ENCODE measurements around the gene OMG.
"Not testable (repeated sequence)": the region's sequence is repeated elsewhere in the genome, so short reads cannot be mapped to it uniquely, and the experiment has no call there.

OMG gene, protein sequence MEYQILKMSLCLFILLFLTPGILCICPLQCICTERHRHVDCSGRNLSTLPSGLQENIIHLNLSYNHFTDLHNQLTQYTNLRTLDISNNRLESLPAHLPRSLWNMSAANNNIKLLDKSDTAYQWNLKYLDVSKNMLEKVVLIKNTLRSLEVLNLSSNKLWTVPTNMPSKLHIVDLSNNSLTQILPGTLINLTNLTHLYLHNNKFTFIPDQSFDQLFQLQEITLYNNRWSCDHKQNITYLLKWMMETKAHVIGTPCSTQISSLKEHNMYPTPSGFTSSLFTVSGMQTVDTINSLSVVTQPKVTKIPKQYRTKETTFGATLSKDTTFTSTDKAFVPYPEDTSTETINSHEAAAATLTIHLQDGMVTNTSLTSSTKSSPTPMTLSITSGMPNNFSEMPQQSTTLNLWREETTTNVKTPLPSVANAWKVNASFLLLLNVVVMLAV

GRCh38 chr17:31297090-31297489 lies at the start of gene OMG:
TSS of gene OMG (minus strand) at chr17:31297239. CDS start at chr17:31296331, 908 bp downstream.
- no peak for FAIRE-seq
- no peak for TF ChIP-seq POLR2A (IDR thresholded peaks at IDR 0.05; ENCODE audit: low read depth, low read length)
- no peak for DNase-seq (ENCODE audit: insufficient read length, low spot score)

DNA sequence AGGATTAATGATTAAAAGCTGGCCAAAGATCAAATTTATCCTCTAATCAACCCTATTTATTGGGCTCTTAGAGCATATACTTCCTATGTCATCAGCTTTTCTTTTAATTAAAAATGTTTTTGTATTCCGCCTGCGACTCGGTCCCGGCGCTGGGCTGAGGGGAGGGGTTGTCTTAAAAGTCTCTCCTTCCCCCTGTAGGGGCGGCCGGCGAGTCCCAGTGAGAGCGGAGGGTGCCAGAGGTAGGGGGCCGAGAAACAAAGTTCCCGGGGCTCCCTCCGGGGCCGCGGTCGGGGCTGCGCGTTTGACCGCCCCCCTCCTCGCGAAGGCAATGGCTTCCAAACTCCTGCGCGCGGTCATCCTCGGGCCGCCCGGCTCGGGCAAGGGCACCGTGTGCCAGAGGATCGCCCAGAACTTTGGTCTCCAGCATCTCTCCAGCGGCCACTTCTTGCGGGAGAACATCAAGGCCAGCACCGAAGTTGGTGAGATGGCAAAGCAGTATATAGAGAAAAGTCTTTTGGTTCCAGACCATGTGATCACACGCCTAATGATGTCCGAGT lies 48.2 kb upstream of the OMG start:
- DNase-seq (ENCODE audit: insufficient read length, low spot score); FAIRE-seq: not testable (repeated sequence)

GRCh38 chr17:31339906-31340661 lies 43.0 kb upstream of the OMG start:
- no peak for TF ChIP-seq POLR2A (IDR thresholded peaks at IDR 0.05; ENCODE audit: low read depth, low read length)
- FAIRE-seq (peak; percentile 58), DNase-seq (ENCODE audit: insufficient read length, low spot score) (no peak)

DNA sequence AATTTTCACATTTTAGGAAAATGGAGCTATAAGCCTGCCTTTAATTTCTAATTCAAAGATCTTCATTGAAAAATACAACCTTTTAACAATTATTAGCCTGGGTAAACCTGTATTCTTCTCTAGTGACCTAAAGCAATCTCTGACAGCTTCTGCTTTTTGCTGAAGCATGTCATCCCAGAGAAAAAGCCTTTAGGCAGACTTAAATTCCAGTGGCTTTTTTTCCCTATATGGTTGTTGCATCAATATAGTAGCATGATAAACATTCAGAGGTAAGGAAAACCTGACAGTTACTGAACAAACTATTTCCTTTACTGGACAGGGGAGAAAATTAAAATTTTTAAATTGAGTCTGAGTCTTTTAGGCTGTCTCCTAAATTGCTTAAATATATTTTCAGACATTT lies 32.2 kb upstream of the OMG start:
- no peak for FAIRE-seq
- DNase-seq (ENCODE audit: insufficient read length, low spot score): no peak
- no peak for TF ChIP-seq POLR2A (IDR thresholded peaks at IDR 0.05; ENCODE audit: low read depth, low read length)

GRCh38 chr17:31328160-31328535 lies 31.1 kb upstream of the OMG start:
- no peak for TF ChIP-seq POLR2A (IDR thresholded peaks at IDR 0.05; ENCODE audit: low read depth, low read length)
- no peak for DNase-seq (ENCODE audit: insufficient read length, low spot score)
- no peak for FAIRE-seq

GRCh38 chr17:31327534-31328159 lies 30.6 kb upstream of the OMG start:
- DNase-seq (ENCODE audit: insufficient read length, low spot score) (no peak), FAIRE-seq (peak; percentile 50)
- TF ChIP-seq POLR2A (IDR thresholded peaks at IDR 0.05; ENCODE audit: low read depth, low read length): no peak

- FAIRE-seq: no peak
- DNase-seq (ENCODE audit: insufficient read length, low spot score): no peak
- TF ChIP-seq POLR2A (IDR thresholded peaks at IDR 0.05; ENCODE audit: low read depth, low read length): no peak
These were observed 26.5 kb upstream of the OMG start for GRCh38 chr17:31323551-31323950.

- DNase-seq (ENCODE audit: insufficient read length, low spot score): no peak
- TF ChIP-seq POLR2A (IDR thresholded peaks at IDR 0.05; ENCODE audit: low read depth, low read length): no peak
- no peak for FAIRE-seq
These were observed 24.9 kb upstream of the OMG start for GRCh38 chr17:31321966-31322365.

DNA sequence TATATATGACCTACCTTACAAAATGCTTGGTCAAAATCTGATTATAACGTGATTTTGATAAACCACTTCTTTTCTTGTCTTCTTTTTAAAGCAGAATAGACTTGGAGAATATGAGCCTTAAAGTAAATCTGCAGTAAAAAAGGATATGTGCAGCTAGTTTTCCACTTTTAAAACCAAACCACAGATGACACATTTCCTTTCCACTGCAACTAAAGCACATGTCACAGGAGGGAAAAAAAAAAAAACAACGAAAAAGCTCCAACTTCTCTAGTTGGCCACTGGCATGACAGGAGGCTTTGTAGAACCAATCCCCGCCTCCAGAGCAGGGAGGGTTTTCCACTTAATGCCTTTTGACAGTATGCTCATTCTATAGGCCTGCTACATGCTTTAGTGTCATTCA lies 24.4 kb upstream of the OMG start, which contains the start of gene EVI2A:
TSS of gene EVI2A (minus strand) at position 142 of the 400 bp plus-strand sequence. CDS start 2,609 bp downstream, outside the sequence.
- no peak for TF ChIP-seq POLR2A (IDR thresholded peaks at IDR 0.05; ENCODE audit: low read depth, low read length)
- DNase-seq (ENCODE audit: insufficient read length, low spot score) (peak; percentile 20), FAIRE-seq (peak; percentile 97)

DNA sequence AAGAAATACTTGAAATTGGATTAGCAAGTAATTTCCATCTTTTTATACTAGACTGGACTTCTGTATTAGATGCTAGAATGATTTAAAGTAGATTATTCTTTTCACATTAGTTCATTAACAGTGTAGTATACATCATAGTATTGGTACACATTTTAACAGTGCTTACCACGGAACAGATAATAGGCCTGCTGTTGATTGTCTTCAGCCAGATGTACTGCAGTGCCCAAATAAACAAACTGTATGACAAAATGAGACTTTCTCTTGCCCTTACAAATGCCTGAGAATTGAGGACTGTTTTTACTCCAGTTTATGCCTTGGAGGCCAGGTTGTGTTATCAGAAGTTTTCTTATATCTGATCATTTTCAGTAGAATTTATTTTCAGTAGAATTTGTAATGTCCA lies 23.8 kb upstream of the OMG start:
- no peak for DNase-seq (ENCODE audit: insufficient read length, low spot score)
- no peak for TF ChIP-seq POLR2A (IDR thresholded peaks at IDR 0.05; ENCODE audit: low read depth, low read length)
- peak; percentile 11 for FAIRE-seq

DNA sequence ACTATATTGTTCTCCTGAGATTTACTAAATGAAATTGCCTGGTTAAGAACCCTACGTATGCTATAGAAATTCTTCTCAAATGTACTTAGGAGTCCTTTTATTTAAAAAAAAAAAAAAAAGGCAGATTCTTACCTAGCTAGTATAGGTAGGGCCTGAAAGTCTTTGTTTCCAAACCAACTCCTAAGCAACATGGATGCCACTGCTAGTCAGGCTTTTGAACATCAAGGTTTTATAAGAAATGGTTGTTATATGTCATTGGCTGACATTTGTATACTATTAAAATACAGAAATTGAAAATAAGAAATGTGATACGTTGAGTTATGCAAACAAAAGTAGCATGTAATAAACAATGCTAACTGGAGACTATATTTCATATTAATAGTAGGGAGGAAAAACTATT lies 23.2 kb upstream of the OMG start:
- FAIRE-seq: no peak

DNA sequence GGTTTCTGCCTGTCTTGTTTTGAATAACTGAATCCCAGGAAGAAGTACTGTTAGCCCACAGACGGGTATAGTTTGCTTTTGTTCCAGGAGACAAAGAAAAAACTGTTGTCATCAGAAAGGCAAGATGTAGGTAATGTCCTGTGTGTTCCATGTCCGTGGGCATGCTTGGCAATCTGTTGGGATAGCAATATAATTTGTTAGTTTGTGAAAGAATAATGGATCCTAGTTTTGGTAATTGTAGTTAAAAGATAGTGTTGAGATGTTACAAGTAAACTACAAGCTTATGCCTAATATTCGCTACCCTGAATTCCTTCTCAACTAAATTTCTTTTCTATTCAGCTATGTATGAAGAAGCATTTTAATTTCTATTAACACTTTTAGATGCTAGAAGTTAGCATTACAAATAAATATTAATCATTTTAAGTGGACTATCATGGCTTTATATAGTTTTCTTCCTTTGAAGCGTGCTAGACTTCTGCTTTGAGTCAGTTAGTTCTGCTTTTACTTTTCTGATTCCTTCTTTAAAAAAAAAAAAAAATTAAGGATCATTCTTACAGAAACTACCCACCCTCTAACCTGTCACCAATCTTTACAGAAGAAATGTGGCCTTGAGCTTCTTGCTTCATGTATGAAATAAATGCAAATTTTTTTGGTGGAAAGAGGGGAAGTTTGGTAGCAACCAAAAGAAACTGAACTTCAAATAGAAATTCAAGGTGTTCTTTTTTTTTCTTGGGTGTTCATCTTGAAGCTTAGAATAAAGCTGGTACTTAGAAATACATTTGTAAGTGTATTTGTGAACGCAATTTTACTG lies 22.0 kb upstream of the OMG start:
- no peak for DNase-seq (ENCODE audit: insufficient read length, low spot score)
- TF ChIP-seq POLR2A (IDR thresholded peaks at IDR 0.05; ENCODE audit: low read depth, low read length): no peak
- peak; percentile 61 for FAIRE-seq

More for the DNA sequence above, 23.2 kb upstream of the OMG start:
- no peak for DNase-seq (ENCODE audit: insufficient read length, low spot score)
- no peak for TF ChIP-seq POLR2A (IDR thresholded peaks at IDR 0.05; ENCODE audit: low read depth, low read length)

- FAIRE-seq (peak; percentile 92), DNase-seq (ENCODE audit: insufficient read length, low spot score) (no peak)
- TF ChIP-seq POLR2A (IDR thresholded peaks at IDR 0.05; ENCODE audit: low read depth, low read length): no peak
These were observed 21.3 kb upstream of the OMG start for GRCh38 chr17:31318298-31318801.
